ENCODE data around the gene FDPS. TPM values are rescaled to one million over a fixed set of nuclear protein-coding genes. Genes with fewer than 3 reads are reported as not detected.
A peak's percentile ranks its signal among the peaks of the same experiment; 100 is the strongest.

Gene FDPS
- total RNA-seq, 2 experiments from 2014 or later, result 270 to 271 TPM

GRCh38 chr1:155321639-155322503 is 13.2 kb downstream of the FDPS start:
- H3K27ac Mint-ChIP-seq, result peak overlapping the region; percentile 1
- peaks cover 31% of the 10 kb centered on the region for H3K36me3 Mint-ChIP-seq (ENCODE audit: low read depth)
- no peaks in the 10 kb centered on the region for H3K27me3 Mint-ChIP-seq (ENCODE audit: low read depth)
- POLR2A ChIA-PET, result interaction anchor here (0.8 to 2.8 kb wide), 8 partner anchors 10 to 127 kb away, joined by 3 to 18 read pairs (median 6); partner anchors contain the start of genes CLK2 and FDPS
- CTCF ChIA-PET, result interaction anchor here (0.8 to 7.2 kb wide), 17 partner anchors 10 to 154 kb away, joined by 3 to 190 read pairs (median 5); partner anchors contain the start of genes CLK2, ENTREP3, FDPS and HCN3
- peak; percentile 26 for DNase-seq
- H3K4me1 Mint-ChIP-seq (ENCODE audit: low read depth), result peaks cover 56% of the 10 kb centered on the region
- peak overlapping the region; percentile 83 for H3K4me3 Mint-ChIP-seq
- ATAC-seq, result no peak
- no peaks in the 10 kb centered on the region for H3K9me3 Mint-ChIP-seq (ENCODE audit: insufficient read depth)

- Mint-ChIP-seq H3K9me3 (ENCODE audit: insufficient read depth) (no peaks in the 10 kb centered on the region), H3K27ac (no peak overlapping the region), H3K36me3 (ENCODE audit: low read depth) (peaks cover 27% of the 10 kb centered on the region), H3K4me1 (ENCODE audit: low read depth) (peaks cover 56% of the 10 kb centered on the region), H3K27me3 (ENCODE audit: low read depth) (no peaks in the 10 kb centered on the region), H3K4me3 (peak overlapping the region; percentile 83)
- ChIA-PET POLR2A (interaction anchor here (0.8 to 2.8 kb wide), 7 partner anchors 11 to 128 kb away, joined by 3 to 18 read pairs (median 7); partner anchors contain the start of genes CLK2 and FDPS), CTCF (interaction anchor here (0.8 to 7.2 kb wide), 16 partner anchors 9 to 155 kb away, joined by 3 to 190 read pairs (median 6); partner anchors contain the start of genes CLK2, ENTREP3, FDPS and HCN3)
- DNase-seq (no peak), ATAC-seq (no peak)
Observed at GRCh38 chr1:155322571-155322952, 13.9 kb downstream of the FDPS start.

DNA sequence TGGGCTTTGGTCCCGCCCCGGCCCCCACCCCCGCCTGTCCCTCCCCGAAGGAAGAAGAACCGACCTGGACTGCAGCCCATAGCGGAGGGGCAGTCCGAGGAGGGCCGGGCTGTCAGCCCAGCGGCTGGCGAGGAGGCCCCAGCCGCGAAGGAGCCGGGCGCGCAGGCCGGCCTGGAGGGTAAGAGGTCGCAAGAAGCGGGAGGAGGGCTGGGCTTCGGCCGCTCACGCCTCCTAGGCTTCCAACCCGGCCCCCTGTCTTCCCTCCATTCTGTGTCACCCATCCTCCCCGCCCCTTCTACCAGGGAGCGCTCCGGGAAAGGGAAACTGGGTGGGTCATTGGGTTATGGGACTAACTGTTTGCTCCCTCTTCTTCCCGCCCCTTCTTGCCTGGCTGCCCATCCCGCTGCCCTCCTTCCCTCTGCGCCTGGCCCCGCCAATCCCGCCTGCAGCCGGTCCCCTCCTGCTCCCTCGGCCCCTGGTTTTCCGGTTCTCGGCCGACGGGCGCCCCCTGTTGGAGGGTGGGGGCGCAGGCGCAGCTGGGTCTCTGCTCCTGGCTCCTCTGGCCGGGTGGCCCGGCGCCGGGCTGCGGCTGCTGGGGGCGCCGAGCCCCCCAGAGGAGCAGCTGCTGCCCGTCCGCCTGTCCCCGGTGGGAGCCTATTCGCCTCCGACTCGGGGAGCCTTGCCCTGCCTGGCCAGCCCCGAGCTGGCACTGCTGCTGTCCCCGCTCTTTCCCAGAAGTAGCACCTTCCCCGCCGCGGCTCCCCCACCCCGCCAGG is 14.5 kb downstream of the FDPS start:
- Mint-ChIP-seq H3K4me1 (ENCODE audit: low read depth) (peaks cover 53% of the 10 kb centered on the region), H3K36me3 (ENCODE audit: low read depth) (peaks cover 21% of the 10 kb centered on the region), H3K4me3 (peak overlapping the region; percentile 83), H3K9me3 (ENCODE audit: insufficient read depth) (no peaks in the 10 kb centered on the region), H3K27me3 (ENCODE audit: low read depth) (no peaks in the 10 kb centered on the region), H3K27ac (peak overlapping the region; percentile 77)
- DNase-seq (peak; percentile 90), ATAC-seq (peak; percentile 62)
- ChIA-PET CTCF (interaction anchor here (0.6 to 7.2 kb wide), 34 partner anchors 9 to 743 kb away, joined by 3 to 190 read pairs (median 4); partner anchors contain the start of genes CLK2, ENTREP3, FDPS and HCN3), POLR2A (interaction anchor here (1.0 to 2.8 kb wide), 11 partner anchors 15 to 78 kb away, joined by 3 to 18 read pairs (median 3); partner anchors contain the start of genes CLK2 and FDPS)

GRCh38 chr1:155323729-155324036 is 15.0 kb downstream of the FDPS start:
- no peaks in the 10 kb centered on the region for H3K27me3 Mint-ChIP-seq (ENCODE audit: low read depth)
- ChIA-PET POLR2A (interaction anchor here (1.0 to 2.8 kb wide), 9 partner anchors 15 to 78 kb away, joined by 3 to 18 read pairs (median 3); partner anchors contain the start of genes CLK2 and FDPS), CTCF (interaction anchor here (0.6 to 7.2 kb wide), 29 partner anchors 9 to 743 kb away, joined by 3 to 190 read pairs (median 4); partner anchors contain the start of genes CLK2, ENTREP3, FDPS and HCN3)
- H3K4me3 Mint-ChIP-seq, result peak overlapping the region; percentile 83
- DNase-seq, result peak; percentile 89
- peak overlapping the region; percentile 77 for H3K27ac Mint-ChIP-seq
- H3K36me3 Mint-ChIP-seq (ENCODE audit: low read depth), result peaks cover 19% of the 10 kb centered on the region
- peak; percentile 64 for ATAC-seq
- H3K4me1 Mint-ChIP-seq (ENCODE audit: low read depth), result peaks cover 50% of the 10 kb centered on the region
- no peaks in the 10 kb centered on the region for H3K9me3 Mint-ChIP-seq (ENCODE audit: insufficient read depth)

DNA sequence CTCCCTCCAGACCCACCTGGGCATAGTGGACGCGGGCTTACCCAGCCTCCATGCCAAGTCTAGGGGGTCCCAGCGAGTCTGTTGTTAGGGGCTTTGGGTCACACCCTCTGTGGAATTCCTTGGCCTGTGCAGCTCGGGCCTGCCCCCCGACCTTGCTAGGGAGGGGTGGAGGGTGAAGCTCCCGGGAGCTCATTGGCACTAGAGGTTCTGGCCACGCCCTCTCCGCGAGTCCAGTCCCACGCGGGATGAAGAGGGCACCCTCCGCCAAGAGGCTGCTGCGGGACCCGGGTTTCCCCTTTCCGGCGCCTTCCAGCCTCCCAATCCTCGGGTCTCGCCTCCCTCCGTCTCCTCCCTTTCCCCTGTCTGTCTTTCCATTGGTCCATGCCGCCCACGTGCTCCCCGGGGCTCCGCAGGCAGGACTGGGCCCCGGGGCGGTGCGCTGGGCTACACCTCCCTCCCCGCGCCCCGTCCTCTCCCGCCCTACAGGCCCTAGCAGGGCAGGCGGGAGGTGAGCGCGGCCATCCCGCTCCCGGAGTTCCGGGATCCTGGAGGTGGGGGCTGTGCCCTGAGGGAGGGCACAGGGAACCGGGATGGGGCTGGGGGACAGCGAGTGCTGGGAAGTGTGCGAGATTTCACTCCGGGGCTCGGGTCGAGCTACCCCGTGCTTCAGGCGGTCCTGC is 15.5 kb downstream of the FDPS start:
- Mint-ChIP-seq H3K27me3 (ENCODE audit: low read depth) (no peaks in the 10 kb centered on the region), H3K36me3 (ENCODE audit: low read depth) (peaks cover 14% of the 10 kb centered on the region), H3K27ac (peak overlapping the region; percentile 77), H3K9me3 (ENCODE audit: insufficient read depth) (no peaks in the 10 kb centered on the region), H3K4me3 (peak overlapping the region; percentile 83), H3K4me1 (ENCODE audit: low read depth) (peaks cover 46% of the 10 kb centered on the region)
- ChIA-PET CTCF (interaction anchor here (0.8 to 7.2 kb wide), 26 partner anchors 9 to 742 kb away, joined by 3 to 190 read pairs (median 4); partner anchors contain the start of genes CLK2, ENTREP3, FDPS and HCN3), POLR2A (interaction anchor here (1.0 to 2.8 kb wide), 7 partner anchors 16 to 79 kb away, joined by 3 to 18 read pairs (median 3); partner anchors contain the start of genes CLK2 and FDPS)
- peak; percentile 93 for DNase-seq
- ATAC-seq, result peak; percentile 86

DNA sequence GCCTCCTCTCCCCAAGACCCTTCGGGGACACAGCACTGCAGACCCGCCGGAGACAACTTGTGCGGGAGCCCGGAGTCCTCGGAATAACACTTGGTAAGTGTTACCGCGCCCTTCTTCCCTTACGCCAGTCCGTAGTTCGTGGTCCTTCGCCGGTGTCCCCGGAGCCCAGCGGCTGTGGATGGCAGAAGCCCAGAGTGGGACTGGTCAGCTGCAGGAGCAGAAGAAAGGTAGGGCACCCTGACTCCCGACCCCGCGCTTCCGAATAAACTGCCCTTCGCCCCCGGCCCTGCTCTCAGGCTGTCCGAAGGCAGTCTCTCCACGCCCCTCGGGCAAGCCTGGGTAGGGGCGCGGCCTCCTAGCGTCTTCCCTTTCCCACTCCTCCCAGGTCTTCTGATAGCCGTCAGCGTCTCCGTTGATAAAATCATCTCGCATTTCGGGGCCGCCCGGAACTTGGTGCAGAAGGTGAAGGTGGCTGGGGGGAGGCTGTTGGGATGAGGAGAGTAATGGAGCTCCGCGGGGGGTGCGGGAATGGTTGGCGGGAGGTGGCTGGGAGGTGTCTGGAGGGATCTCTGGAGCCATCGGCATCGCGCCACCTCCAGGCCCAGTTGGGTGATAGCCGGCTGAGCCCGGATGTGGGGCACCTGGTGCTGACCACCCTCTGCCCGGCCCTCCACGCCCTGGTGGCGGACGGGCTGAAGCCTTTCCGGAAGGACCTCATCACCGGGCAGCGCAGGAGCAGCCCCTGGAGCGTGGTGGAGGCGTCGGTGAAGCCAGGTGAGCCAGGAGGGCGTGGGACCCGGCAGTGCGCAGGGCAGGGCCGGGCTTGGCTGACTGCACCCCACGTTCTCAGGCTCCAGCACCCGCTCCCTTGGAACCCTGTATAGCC is 16.3 kb downstream of the FDPS start:
- Mint-ChIP-seq H3K4me3 (peak overlapping the region; percentile 83), H3K4me1 (ENCODE audit: low read depth) (peaks cover 39% of the 10 kb centered on the region), H3K36me3 (ENCODE audit: low read depth) (peaks cover 11% of the 10 kb centered on the region), H3K9me3 (ENCODE audit: insufficient read depth) (no peaks in the 10 kb centered on the region), H3K27me3 (ENCODE audit: low read depth) (no peaks in the 10 kb centered on the region), H3K27ac (peak overlapping the region; percentile 77)
- ATAC-seq, result no peak
- ChIA-PET POLR2A (interaction anchor here (1.1 to 2.8 kb wide), 3 partner anchors 19 to 74 kb away, joined by 3 to 18 read pairs (median 6); no protein-coding TSS in a partner anchor), CTCF (interaction anchor here (1.3 to 7.2 kb wide), 6 partner anchors 8 to 741 kb away, joined by 3 to 190 read pairs (median 19); partner anchors contain the start of genes FDPS and HCN3)
- peak; percentile 42 for DNase-seq

DNA sequence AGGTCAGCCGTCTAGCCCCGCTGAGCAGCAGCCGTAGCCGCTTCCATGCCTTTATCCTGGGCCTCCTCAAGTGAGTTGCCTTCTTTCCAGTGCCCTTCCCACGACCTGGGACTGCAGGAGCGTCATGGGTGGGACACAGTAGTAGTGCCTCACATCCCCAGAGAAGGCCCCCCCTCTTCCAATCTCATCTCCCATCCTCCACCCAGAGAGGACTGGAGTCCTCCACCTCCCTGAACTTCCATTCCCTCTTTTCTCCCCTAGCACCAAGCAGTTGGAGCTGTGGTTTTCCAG is 16.9 kb downstream of the FDPS start:
- Mint-ChIP-seq H3K4me3 (peak overlapping the region; percentile 83), H3K9me3 (ENCODE audit: insufficient read depth) (no peaks in the 10 kb centered on the region), H3K4me1 (ENCODE audit: low read depth) (peaks cover 33% of the 10 kb centered on the region), H3K36me3 (ENCODE audit: low read depth) (peaks cover 11% of the 10 kb centered on the region), H3K27me3 (ENCODE audit: low read depth) (no peaks in the 10 kb centered on the region), H3K27ac (peak overlapping the region; percentile 66)
- POLR2A ChIA-PET, result no interaction called here
- CTCF ChIA-PET, result interaction anchor here (7.2 kb wide), 1 partner anchor 77 kb away, joined by 190 read pairs; no protein-coding TSS in a partner anchor
- ATAC-seq, result no peak
- no peak for DNase-seq

- H3K27me3 Mint-ChIP-seq (ENCODE audit: low read depth), result no peaks in the 10 kb centered on the region
- H3K4me3 Mint-ChIP-seq, result peak overlapping the region; percentile 83
- peaks cover 15% of the 10 kb centered on the region for H3K36me3 Mint-ChIP-seq (ENCODE audit: low read depth)
- ATAC-seq (no peak), DNase-seq (no peak)
- ChIA-PET CTCF (interaction anchor here (7.2 kb wide), 1 partner anchor 77 kb away, joined by 190 read pairs; no protein-coding TSS in a partner anchor), POLR2A (no interaction called here)
- peak overlapping the region; percentile 66 for H3K27ac Mint-ChIP-seq
- H3K9me3 Mint-ChIP-seq (ENCODE audit: insufficient read depth), result no peaks in the 10 kb centered on the region
- peaks cover 28% of the 10 kb centered on the region for H3K4me1 Mint-ChIP-seq (ENCODE audit: low read depth)
Observed at GRCh38 chr1:155326020-155326526, 17.4 kb downstream of the FDPS start.

DNA sequence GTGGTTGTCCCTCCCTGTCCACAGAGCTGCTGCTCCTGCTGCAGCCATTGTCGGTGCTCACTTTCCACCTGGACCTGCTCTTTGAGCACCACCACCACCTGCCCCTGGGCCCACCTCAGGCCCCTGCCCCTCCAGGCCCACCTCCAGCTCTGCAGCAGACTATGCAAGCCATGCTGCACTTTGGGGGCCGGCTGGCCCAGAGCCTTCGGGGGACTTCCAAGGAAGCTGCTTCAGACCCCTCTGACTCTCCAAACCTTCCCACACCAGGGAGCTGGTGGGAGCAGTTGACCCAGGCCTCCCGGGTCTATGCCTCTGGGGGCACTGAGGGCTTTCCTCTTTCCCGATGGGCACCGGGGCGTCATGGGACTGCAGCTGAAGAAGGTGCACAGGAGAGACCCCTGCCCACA is 18.0 kb downstream of the FDPS start:
- H3K4me3 Mint-ChIP-seq, result no peak overlapping the region
- ChIA-PET CTCF (interaction anchor here (2.3 kb wide), 1 partner anchor 77 kb away, joined by 10 read pairs; no protein-coding TSS in a partner anchor), POLR2A (no interaction called here)
- H3K4me1 Mint-ChIP-seq (ENCODE audit: low read depth), result peaks cover 22% of the 10 kb centered on the region
- peaks cover 19% of the 10 kb centered on the region for H3K36me3 Mint-ChIP-seq (ENCODE audit: low read depth)
- ATAC-seq, result no peak
- DNase-seq, result no peak
- no peaks in the 10 kb centered on the region for H3K27me3 Mint-ChIP-seq (ENCODE audit: low read depth)
- H3K27ac Mint-ChIP-seq, result peak overlapping the region; percentile 51
- no peaks in the 10 kb centered on the region for H3K9me3 Mint-ChIP-seq (ENCODE audit: insufficient read depth)

- Mint-ChIP-seq H3K9me3 (ENCODE audit: insufficient read depth) (no peaks in the 10 kb centered on the region), H3K4me1 (ENCODE audit: low read depth) (peaks cover 12% of the 10 kb centered on the region), H3K4me3 (no peak overlapping the region), H3K36me3 (ENCODE audit: low read depth) (peaks cover 19% of the 10 kb centered on the region), H3K27ac (no peak overlapping the region), H3K27me3 (ENCODE audit: low read depth) (no peaks in the 10 kb centered on the region)
- no peak for DNase-seq
- CTCF ChIA-PET, result interaction anchor here (1.5 to 2.3 kb wide), 2 partner anchors 77 to 78 kb away, joined by 5 to 10 read pairs; no protein-coding TSS in a partner anchor
- ATAC-seq, result no peak
- POLR2A ChIA-PET, result no interaction called here
Observed at GRCh38 chr1:155327981-155328380, 19.3 kb downstream of the FDPS start.

Measured in activated CD8-positive, alpha-beta T cell treated with anti-CD3 and anti-CD28 coated beads, Interleukin-2, amount 10 ng/mL, durations not matched to agents 7 days and 5 days (primary cell).